Stimulated activated memory B cell treated with anti-CD40 and anti-IgM and Interleukin-4, amounts not matched to agents 10 μg/mL and 1 μg/mL and 100 μg/mL, for 72 hours (primary cell): ENCODE data around the gene KIAA0513.
"Not testable (repeated sequence)": the region's sequence is repeated elsewhere in the genome, so short reads cannot be mapped to it uniquely, and the experiment has no call there.

Experiments
- ATAC-seq: fragments of 150-1000 bp; cut with Tn5 transposase; 2 replicates; pipeline ENCODE4 v1.10.0; 2021
- H3K27ac Mint-ChIP-seq: one replicate; pipeline ENCODE4 v1.8.0; 2022; ENCODE audit warnings: mild to moderate bottlenecking, mixed read lengths
- H3K27me3 Mint-ChIP-seq: one replicate; pipeline ENCODE4 v1.8.0; 2022; ENCODE audit warnings: mixed read lengths
- H3K36me3 Mint-ChIP-seq: one replicate; pipeline ENCODE4 v1.8.0; 2022; ENCODE audit warnings: mixed read lengths
- H3K4me1 Mint-ChIP-seq: one replicate; pipeline ENCODE4 v1.8.0; 2022; ENCODE audit warnings: mixed read lengths
- H3K4me3 Mint-ChIP-seq: one replicate; pipeline ENCODE4 v1.8.0; 2022; ENCODE audit warnings: mild to moderate bottlenecking, moderate library complexity, mixed read lengths
- H3K9me3 Mint-ChIP-seq: one replicate; pipeline ENCODE4 v1.8.0; 2022; ENCODE audit warnings: mixed read lengths

The KIAA0513 gene

DNA sequence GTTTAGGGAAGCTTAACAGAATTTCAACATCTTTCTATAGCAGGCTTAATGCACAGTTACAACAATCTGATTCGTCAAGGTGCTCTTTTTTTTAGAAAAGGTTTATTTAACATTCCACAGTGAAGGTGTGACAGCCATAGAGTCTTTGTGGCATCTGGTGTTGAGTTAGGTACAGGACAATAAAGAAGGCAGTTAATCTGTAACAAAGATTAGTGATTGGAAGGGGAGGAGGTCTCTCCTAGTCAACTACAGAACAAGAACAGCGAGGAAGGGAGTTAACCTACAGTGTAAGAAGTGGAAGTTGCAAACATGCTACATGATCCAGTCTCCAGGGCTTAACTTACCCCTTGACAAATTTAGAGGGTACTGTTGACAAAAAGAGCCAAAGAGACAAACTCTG lies 13.3 kb upstream of the KIAA0513 start:
- Mint-ChIP-seq H3K9me3 (no peaks in the 10 kb centered on the region), H3K27ac (no peak overlapping the region), H3K4me1 (peaks cover 21% of the 10 kb centered on the region), H3K27me3 (peaks cover 9% of the 10 kb centered on the region), H3K36me3 (no peaks in the 10 kb centered on the region), H3K4me3 (no peak overlapping the region)
- ATAC-seq, result no peak

- Mint-ChIP-seq H3K27ac (no peak overlapping the region), H3K4me3 (no peak overlapping the region), H3K36me3 (no peaks in the 10 kb centered on the region), H3K27me3 (peaks cover 9% of the 10 kb centered on the region), H3K4me1 (peaks cover 9% of the 10 kb centered on the region), H3K9me3 (no peaks in the 10 kb centered on the region)
- no peak for ATAC-seq
Observed at GRCh38 chr16:85015481-85016187, 12.0 kb upstream of the KIAA0513 start.

DNA sequence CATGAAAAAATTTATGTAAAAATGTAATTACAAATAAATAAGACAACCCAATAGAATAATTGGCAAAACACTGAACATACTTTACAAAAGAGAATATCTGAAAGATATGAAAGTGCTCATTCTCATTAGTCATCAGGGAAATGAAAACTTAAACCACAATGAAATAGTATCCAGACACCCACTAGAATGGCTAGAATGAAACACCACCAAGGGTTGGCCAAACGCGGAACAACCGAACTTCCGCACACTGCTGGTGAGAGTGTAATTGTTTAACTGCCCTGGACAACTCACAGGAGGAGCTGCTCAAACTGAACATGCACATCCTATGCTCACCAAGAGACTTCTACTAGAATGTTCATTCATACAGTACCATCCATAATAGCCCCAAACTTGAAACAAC lies 10.4 kb upstream of the KIAA0513 start:
- Mint-ChIP-seq H3K27ac (no peak overlapping the region), H3K4me3 (no peak overlapping the region), H3K4me1 (no peaks in the 10 kb centered on the region), H3K36me3 (no peaks in the 10 kb centered on the region), H3K9me3 (no peaks in the 10 kb centered on the region), H3K27me3 (peaks cover 9% of the 10 kb centered on the region)
- peak; percentile 73 for ATAC-seq

DNA sequence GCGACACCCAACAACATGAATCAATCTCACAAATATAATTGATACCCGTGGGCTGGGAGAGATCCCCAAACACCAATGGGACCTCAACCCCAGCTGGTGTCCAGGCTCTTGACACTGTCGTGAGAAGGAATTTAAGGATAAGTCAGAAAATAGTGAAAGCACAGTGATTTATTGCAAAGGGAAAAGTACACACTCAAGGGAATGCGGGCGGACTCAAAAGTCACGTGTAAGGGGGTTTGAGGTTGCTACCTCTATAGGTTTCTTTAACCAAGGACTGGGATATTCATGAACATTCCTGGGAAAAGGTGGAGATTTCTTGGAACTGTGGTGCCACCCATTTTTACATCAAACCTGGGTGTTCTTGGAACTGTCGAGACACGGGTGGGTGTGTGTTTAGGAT lies 10.0 kb upstream of the KIAA0513 start:
- no peak for ATAC-seq
- Mint-ChIP-seq H3K27ac (no peak overlapping the region), H3K9me3 (no peaks in the 10 kb centered on the region), H3K27me3 (peaks cover 9% of the 10 kb centered on the region), H3K4me3 (no peak overlapping the region), H3K36me3 (no peaks in the 10 kb centered on the region), H3K4me1 (no peaks in the 10 kb centered on the region)

DNA sequence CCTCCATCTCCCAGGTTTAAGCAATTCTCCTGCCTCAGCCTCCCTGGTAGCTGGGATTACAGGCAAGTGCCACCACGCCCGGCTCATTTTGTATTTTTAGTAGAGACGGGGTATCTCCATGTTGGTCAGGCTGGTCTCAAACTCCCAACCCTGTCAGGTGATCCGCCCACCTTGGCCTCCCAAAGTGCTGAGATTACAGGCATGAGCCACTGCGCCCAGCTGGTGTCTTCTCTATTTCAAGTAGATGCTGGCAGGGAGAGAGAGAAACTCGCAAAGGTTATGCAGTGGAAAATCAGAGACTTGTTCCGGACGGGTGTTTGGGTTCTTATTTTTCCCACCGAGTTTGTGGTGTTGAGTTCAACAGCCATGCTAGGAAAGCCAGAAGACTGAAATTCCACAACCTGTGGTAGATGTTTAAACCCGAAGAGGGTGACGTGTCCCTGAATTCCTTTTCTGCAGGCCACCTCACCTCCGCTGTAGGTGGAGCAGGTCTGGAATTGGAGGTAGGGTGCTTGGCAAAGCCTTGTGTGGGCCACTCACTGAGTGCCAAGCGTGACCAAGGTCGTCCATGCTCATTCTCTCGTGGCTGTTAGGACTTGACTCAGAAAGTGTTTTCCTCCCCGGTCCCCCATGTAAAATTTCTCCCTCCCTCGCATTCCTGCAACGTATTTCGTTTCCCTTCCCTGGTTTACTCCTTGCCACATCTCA lies 8.9 kb upstream of the KIAA0513 start:
- Mint-ChIP-seq H3K4me1 (no peaks in the 10 kb centered on the region), H3K36me3 (no peaks in the 10 kb centered on the region), H3K9me3 (no peaks in the 10 kb centered on the region), H3K27ac (no peak overlapping the region), H3K27me3 (peaks cover 9% of the 10 kb centered on the region), H3K4me3 (no peak overlapping the region)
- no peak for ATAC-seq

DNA sequence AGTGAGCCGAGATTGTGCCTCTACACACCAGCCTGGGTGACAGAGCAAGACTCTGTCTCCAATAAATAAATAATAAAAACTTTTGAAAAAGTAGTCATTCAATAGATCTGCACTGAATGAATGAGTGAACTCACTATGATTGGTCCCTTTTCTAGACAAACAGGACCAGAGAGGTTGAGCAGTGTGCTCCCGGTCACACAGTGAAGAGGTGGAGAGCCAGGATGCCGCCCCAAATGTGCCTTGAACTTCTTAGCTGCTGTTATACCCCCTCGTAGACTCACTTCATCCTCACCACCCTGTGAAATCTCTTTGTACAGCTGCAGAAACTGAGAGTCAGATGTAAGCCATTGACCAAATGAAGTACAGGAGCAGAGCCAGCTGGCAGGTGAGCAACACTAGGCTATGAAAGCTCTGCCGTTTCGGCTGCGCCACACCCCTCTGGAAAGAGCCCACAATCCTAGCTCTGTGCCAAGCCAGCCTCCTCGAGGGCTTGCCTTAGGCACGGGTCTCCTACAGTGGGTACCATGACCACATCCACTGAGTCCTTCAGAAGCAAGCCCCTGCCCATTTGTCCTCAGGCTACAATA lies 7.8 kb upstream of the KIAA0513 start:
- Mint-ChIP-seq H3K4me3 (no peak overlapping the region), H3K27ac (no peak overlapping the region), H3K36me3 (no peaks in the 10 kb centered on the region), H3K9me3 (no peaks in the 10 kb centered on the region), H3K27me3 (peaks cover 4% of the 10 kb centered on the region), H3K4me1 (no peaks in the 10 kb centered on the region)
- ATAC-seq, result no peak

DNA sequence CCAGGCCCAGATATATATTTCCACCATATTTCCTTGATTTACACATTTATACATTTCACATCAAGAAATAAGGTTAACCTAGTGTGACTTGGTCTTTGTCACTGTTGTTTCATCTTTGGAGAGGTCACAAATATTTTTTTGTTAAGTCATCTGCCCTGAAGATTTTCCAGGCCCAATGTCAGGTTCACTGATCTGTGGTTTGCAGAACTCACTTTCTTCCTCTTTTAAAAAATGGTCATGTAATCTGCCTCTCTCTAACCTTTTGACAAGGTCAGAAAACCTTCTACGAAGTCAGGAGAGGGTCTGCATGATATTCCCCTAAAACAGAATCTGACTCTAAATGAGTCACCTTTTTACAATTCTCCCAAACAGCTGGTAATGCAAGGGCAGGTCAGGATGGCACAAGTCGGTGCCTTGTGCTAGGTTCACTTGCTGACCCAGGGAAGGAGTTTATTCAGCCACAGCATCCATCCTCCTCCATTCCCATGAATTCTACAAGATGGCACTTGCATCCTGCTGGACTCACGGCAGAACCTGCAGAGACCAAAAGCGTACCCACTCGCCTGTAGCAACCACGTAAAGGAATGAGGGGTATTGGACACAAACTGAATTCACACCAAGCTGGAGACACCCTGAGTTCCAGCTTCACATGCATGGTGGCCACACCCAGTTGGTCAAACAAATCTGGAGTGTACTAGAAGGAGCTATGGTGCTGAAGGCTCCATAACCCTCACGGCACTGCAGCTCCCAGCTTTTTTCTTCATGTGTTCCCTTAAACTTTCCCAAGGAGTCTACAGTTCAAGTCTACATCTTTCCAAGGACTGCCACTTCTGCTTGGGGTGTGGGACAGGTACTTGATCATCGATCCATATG lies 1.6 kb upstream of the KIAA0513 start:
- H3K4me1 Mint-ChIP-seq, result peaks cover 48% of the 10 kb centered on the region
- no peaks in the 10 kb centered on the region for H3K27me3 Mint-ChIP-seq
- peak overlapping the region; percentile 87 for H3K27ac Mint-ChIP-seq
- no peak for ATAC-seq
- H3K9me3 Mint-ChIP-seq, result no peaks in the 10 kb centered on the region
- peak overlapping the region; percentile 28 for H3K4me3 Mint-ChIP-seq
- H3K36me3 Mint-ChIP-seq, result no peaks in the 10 kb centered on the region

DNA sequence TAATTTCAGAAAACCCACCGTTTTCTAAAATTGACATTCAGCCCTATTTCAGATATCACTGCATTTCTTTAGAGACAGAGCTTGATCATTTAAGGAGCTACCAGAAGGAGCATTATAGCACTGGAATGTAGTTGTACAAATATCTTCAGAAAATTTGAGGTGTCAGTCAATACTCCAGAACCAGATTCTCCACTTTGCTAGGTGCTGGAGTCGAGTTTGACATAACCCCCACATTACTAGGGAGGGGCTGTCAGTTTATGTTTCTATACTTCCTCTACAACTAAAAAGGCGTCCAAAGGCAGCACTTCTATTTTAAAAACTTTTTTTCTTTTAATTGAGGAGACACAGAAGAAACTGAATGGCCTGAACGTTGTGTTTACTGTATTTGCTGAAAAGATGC lies 892 bp upstream of the KIAA0513 start:
- no peak for ATAC-seq
- peak overlapping the region; percentile 87 for H3K27ac Mint-ChIP-seq
- H3K4me1 Mint-ChIP-seq, result peaks cover 48% of the 10 kb centered on the region
- no peaks in the 10 kb centered on the region for H3K36me3 Mint-ChIP-seq
- no peaks in the 10 kb centered on the region for H3K9me3 Mint-ChIP-seq
- peak overlapping the region; percentile 93 for H3K4me3 Mint-ChIP-seq
- H3K27me3 Mint-ChIP-seq, result no peaks in the 10 kb centered on the region

DNA sequence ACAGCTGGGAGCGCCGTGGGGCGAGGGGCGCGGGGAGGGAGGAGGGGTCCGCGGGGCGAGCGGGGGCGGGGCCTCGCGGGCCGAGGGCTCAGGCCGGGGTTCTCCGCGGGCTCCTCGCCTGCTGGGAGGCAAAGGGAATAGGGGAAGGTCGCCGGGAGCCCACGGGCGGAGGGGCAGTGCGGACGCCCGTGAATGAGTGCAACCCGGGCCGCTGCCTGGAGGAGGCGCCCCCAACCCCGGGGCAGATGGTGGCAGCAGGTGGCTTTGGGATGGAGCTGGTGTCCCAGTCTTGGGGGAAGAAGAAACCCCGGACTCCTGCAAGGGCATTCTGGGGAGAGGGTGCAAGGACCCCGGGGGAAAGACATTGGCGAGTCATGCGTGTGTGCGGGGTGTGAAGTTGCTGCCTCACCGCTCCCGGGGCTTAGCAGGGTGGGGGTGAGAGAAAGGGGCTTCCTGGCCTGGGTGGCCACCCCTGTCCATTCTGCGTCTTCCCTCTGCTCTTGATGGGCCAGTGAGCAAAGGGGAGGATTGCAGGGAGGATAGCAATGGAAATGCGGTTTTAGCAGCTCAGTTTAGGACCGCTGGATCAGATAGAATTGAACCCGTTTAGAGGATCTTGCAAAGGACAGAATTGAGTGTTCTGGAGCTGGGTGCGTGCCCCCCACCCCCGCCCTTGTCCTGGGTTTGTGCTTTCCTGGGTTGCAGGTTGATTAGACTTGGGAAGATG lies 526 bp downstream of the KIAA0513 start:
- Mint-ChIP-seq H3K27me3 (no peaks in the 10 kb centered on the region), H3K27ac (peak overlapping the region; percentile 87), H3K9me3 (no peaks in the 10 kb centered on the region), H3K36me3 (no peaks in the 10 kb centered on the region), H3K4me3 (peak overlapping the region; percentile 93), H3K4me1 (peaks cover 48% of the 10 kb centered on the region)
- no peak for ATAC-seq

- peak overlapping the region; percentile 87 for H3K27ac Mint-ChIP-seq
- peaks cover 48% of the 10 kb centered on the region for H3K4me1 Mint-ChIP-seq
- H3K9me3 Mint-ChIP-seq, result no peaks in the 10 kb centered on the region
- H3K36me3 Mint-ChIP-seq, result no peaks in the 10 kb centered on the region
- ATAC-seq, result peak; percentile 61
- H3K27me3 Mint-ChIP-seq, result peaks cover 3% of the 10 kb centered on the region
- H3K4me3 Mint-ChIP-seq, result peak overlapping the region; percentile 93
Observed at GRCh38 chr16:85028685-85029407, 1.3 kb downstream of the KIAA0513 start.

- Mint-ChIP-seq H3K4me3 (peak overlapping the region; percentile 11), H3K9me3 (no peaks in the 10 kb centered on the region), H3K36me3 (no peaks in the 10 kb centered on the region), H3K4me1 (peaks cover 48% of the 10 kb centered on the region), H3K27me3 (peaks cover 9% of the 10 kb centered on the region), H3K27ac (peak overlapping the region; percentile 87)
- ATAC-seq, result peak; percentile 73
Observed at GRCh38 chr16:85029408-85029784, 1.8 kb downstream of the KIAA0513 start.

GRCh38 chr16:85029981-85030401 lies 2.4 kb downstream of the KIAA0513 start:
- peak overlapping the region; percentile 87 for H3K27ac Mint-ChIP-seq

GRCh38 chr16:85031451-85031850 lies 3.9 kb downstream of the KIAA0513 start:
- H3K4me1 Mint-ChIP-seq, result peaks cover 35% of the 10 kb centered on the region
- H3K36me3 Mint-ChIP-seq, result no peaks in the 10 kb centered on the region
- H3K27me3 Mint-ChIP-seq, result peaks cover 11% of the 10 kb centered on the region
- H3K4me3 Mint-ChIP-seq, result no peak overlapping the region
- H3K27ac Mint-ChIP-seq, result no peak overlapping the region
- ATAC-seq, result no peak
- no peaks in the 10 kb centered on the region for H3K9me3 Mint-ChIP-seq

More at GRCh38 chr16:85029981-85030401, 2.4 kb downstream of the KIAA0513 start:
- H3K4me1 Mint-ChIP-seq, result peaks cover 48% of the 10 kb centered on the region
- H3K36me3 Mint-ChIP-seq, result no peaks in the 10 kb centered on the region
- ATAC-seq, result no peak
- H3K4me3 Mint-ChIP-seq, result no peak overlapping the region
- H3K27me3 Mint-ChIP-seq, result peaks cover 11% of the 10 kb centered on the region
- H3K9me3 Mint-ChIP-seq, result no peaks in the 10 kb centered on the region

DNA sequence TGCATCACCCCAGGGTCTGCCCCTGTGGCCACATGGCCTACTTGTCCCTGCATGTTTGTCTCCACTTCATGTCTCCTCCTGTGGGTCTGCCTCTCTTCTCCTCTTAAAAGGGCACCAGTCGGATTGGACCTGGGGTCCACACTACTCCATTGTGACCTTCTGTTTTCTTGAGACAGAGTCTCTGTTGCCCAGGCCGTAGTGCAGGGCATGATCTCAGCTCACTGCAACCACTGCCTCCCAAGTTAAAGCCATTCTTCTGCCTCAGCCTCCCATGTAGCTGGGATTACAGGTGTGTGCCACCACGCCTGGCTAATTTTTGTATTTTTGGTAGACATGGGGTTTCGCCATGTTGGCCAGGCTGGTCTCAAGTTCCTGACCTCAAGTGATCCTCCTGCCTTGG lies 4.6 kb downstream of the KIAA0513 start:
- H3K9me3 Mint-ChIP-seq, H3K27ac Mint-ChIP-seq, H3K4me3 Mint-ChIP-seq, ATAC-seq, H3K36me3 Mint-ChIP-seq: not testable (repeated sequence)
- peaks cover 29% of the 10 kb centered on the region for H3K4me1 Mint-ChIP-seq
- H3K27me3 Mint-ChIP-seq, result peaks cover 11% of the 10 kb centered on the region
